ENCODE data around the gene DPM3. TPM values are rescaled to one million over a fixed set of nuclear protein-coding genes. Genes with fewer than 3 reads are reported as not detected.

Gene DPM3
- total and polyA plus RNA-seq, 2 of the 4 experiments (the other 2 are of a cell fraction) = 29.0 to 129 TPM

DNA sequence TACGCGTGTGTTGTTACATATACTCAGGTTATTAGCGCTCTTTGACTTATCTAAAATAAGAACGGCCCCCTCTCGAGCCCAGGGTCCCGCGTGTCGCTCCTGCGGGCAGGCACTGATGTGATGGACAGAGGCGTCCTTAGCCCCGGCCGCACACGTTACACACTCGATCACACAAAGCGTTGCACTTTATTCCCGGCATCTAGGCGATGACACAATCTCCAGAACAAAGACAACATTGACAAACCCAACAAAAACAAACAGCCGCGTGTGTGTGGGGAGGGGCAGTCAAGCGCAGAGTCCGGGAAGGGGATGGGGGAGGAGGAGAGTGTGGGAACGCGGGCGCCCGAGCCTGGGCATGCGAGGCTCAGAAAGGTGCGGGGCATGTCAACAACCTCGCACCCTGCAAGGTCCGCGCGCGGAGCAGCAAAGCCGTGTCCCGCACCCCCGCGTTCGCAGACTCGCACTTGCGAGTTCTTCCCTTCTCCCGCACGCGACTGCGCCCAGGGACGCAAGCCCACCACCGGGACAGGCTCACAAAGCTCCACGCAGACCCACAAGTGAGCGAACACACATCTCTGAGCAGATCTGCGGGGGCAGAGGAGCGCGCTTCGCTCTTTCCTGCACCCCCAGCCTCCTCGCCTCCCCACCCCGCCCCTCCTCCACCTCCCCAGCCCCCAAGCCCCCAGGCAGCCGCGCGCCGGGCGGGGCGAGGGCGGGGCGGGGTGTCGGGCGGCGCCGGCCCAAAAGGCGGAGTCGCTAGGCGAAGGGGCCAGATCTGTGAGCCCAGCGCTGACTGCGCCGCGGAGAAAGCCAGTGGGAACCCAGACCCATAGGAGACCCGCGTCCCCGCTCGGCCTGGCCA is 13.0 kb downstream of the DPM3 start, which contains the start of gene EFNA1:
Gene EFNA1 (plus strand): TSS at position 772 of the 862 bp plus-strand sequence. CDS start 102 bp downstream, outside the sequence.
- Histone ChIP-seq H3K36me3 (ENCODE audit: control insufficient read depth, insufficient read depth, low read length) (peaks cover 2% of the 10 kb centered on the region; the same call in 1 of the 2 replicates), H3K27ac (ENCODE audit: insufficient read depth, low read length) (no peak within 1 kb of the TSS; the same call in 1 of the 2 replicates), H3K9me1 (ENCODE audit: insufficient read depth, low read length) (peaks cover 8% of the 10 kb centered on the region; the same call in 1 of the 2 replicates), H3K4me3 (ENCODE audit: insufficient read depth, low read depth, low read length) (peak within 1 kb of the TSS; percentile 47), H3K27me3 (ENCODE audit: control insufficient read depth, insufficient read depth, low read length) (peaks cover 42% of the 10 kb centered on the region), H3K4ac (ENCODE audit: low read depth, low read length) (no peak within 1 kb of the TSS; the same call in 1 of the 2 replicates), H3K9ac (ENCODE audit: low read depth, low read length) (peak within 1 kb of the TSS; percentile 70), H3K79me1 (ENCODE audit: low read depth in 1 of 2, low read length in 2 of 2) (no peaks in the 10 kb centered on the region), H4K5ac (ENCODE audit: low read depth, low read length) (no peak within 1 kb of the TSS; the same call in 1 of the 2 replicates), H3K9me3 (ENCODE audit: control insufficient read depth, insufficient read depth, low read length) (no peaks in the 10 kb centered on the region), H4K20me1 (ENCODE audit: insufficient read depth, low read length) (peaks cover 2% of the 10 kb centered on the region), H2BK120ac (ENCODE audit: low read depth, low read length) (no peak within 1 kb of the TSS), H2BK5ac (ENCODE audit: low read depth, low read length, poor library complexity, severe bottlenecking) (no peak within 1 kb of the TSS), H3K18ac (ENCODE audit: low read depth, low read length) (no peak within 1 kb of the TSS; the same call in 1 of the 2 replicates), H3K4me2 (ENCODE audit: low read depth, low read length) (peak within 1 kb of the TSS; percentile 94), H2BK20ac (ENCODE audit: low read depth, low read length) (no peak within 1 kb of the TSS), H3K23ac (ENCODE audit: low read depth, low read length) (peak within 1 kb of the TSS; percentile 75), H2AK5ac (ENCODE audit: low read depth, low read length) (no peak within 1 kb of the TSS), H3K14ac (replicated peaks; ENCODE audit: low read depth, low read length) (no peak within 1 kb of the TSS), H2AK9ac (replicated peaks; ENCODE audit: low read depth, low read length, poor library complexity) (peak within 1 kb of the TSS; percentile 79), H3K56ac (ENCODE audit: extremely low read depth, insufficient read depth, low read length) (no peak within 1 kb of the TSS), H2AFZ (replicated peaks; ENCODE audit: low read length, poor library complexity) (peak within 1 kb of the TSS; percentile 88), H4K8ac (ENCODE audit: low read depth in 2 of 2, low read length in 2 of 2) (no peak within 1 kb of the TSS), H3K4me1 (ENCODE audit: control insufficient read depth, insufficient read depth, low read length) (peaks cover 22% of the 10 kb centered on the region), H2BK15ac (ENCODE audit: low read depth, low read length) (no peak within 1 kb of the TSS), H4K91ac (ENCODE audit: insufficient read depth, low read depth, low read length) (no peak within 1 kb of the TSS)
- no peak for TF ChIP-seq CHD1 (IDR thresholded peaks at IDR 0.05; ENCODE audit: low read depth, low read length)
- peak; percentile 24; the same call in 1 of the 2 replicates for TF ChIP-seq MAZ (IDR thresholded peaks at IDR 0.05; ENCODE audit: borderline replicate concordance, low read depth, low read length)
- no peak for TF ChIP-seq POLR2A (IDR thresholded peaks at IDR 0.05; ENCODE audit: low read depth, low read length)
- no peak for TF ChIP-seq FOS (IDR thresholded peaks at IDR 0.05; ENCODE audit: low read depth, low read length)
- no peak for TF ChIP-seq MXI1 (IDR thresholded peaks at IDR 0.05; ENCODE audit: borderline replicate concordance, low read depth, low read length)
- TF ChIP-seq BHLHE40 (IDR thresholded peaks at IDR 0.05; ENCODE audit: low read depth, low read length) = peak; percentile 3; the same call in 1 of the 2 replicates
- no peak for TF ChIP-seq SMC3 (IDR thresholded peaks at IDR 0.05; ENCODE audit: low read depth, low read length)
- TF ChIP-seq MAFK (IDR thresholded peaks at IDR 0.05; ENCODE audit: low read depth, low read length) = no peak
- TF ChIP-seq, protein P1, sequence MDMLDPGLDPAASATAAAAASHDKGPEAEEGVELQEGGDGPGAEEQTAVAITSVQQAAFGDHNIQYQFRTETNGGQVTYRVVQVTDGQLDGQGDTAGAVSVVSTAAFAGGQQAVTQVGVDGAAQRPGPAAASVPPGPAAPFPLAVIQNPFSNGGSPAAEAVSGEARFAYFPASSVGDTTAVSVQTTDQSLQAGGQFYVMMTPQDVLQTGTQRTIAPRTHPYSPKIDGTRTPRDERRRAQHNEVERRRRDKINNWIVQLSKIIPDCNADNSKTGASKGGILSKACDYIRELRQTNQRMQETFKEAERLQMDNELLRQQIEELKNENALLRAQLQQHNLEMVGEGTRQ (IDR thresholded peaks at IDR 0.05; ENCODE audit: low read depth, low read length) = no peak
- no peak for TF ChIP-seq RAD21 (IDR thresholded peaks at IDR 0.05; ENCODE audit: low read length)
- TF ChIP-seq RFX5 (IDR thresholded peaks at IDR 0.05; ENCODE audit: low read depth, low read length) = no peak
- TF ChIP-seq, protein P2, sequence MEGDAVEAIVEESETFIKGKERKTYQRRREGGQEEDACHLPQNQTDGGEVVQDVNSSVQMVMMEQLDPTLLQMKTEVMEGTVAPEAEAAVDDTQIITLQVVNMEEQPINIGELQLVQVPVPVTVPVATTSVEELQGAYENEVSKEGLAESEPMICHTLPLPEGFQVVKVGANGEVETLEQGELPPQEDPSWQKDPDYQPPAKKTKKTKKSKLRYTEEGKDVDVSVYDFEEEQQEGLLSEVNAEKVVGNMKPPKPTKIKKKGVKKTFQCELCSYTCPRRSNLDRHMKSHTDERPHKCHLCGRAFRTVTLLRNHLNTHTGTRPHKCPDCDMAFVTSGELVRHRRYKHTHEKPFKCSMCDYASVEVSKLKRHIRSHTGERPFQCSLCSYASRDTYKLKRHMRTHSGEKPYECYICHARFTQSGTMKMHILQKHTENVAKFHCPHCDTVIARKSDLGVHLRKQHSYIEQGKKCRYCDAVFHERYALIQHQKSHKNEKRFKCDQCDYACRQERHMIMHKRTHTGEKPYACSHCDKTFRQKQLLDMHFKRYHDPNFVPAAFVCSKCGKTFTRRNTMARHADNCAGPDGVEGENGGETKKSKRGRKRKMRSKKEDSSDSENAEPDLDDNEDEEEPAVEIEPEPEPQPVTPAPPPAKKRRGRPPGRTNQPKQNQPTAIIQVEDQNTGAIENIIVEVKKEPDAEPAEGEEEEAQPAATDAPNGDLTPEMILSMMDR (conservative IDR thresholded peaks at IDR 0.05; ENCODE audit: low read depth, low read length) = no peak
- TF ChIP-seq RCOR1 (IDR thresholded peaks at IDR 0.05; ENCODE audit: insufficient replicate concordance, low read length) = no peak
- peak; percentile 74 for TF ChIP-seq CEBPB (IDR thresholded peaks at IDR 0.05; ENCODE audit: low read depth, low read length)
- BruUV-seq (replicated peaks) = no TSS peak
- WGBS, 2 experiments (ENCODE audit: extremely low coverage in 2 of 2, insufficient read length in 1 of 2) = 1% methylated on average over 31 of the region's 76 CpGs; no CpG with 5 or more reads in 1 of the 2 experiments
- intact Hi-C loops (cut with micrococcal nuclease) = loop anchor here (5.0 kb wide), 1 partner anchor 35 kb away; no protein-coding TSS in a partner anchor
- peak; percentile 57 for DNase-seq
- ATAC-seq (ENCODE audit: low read depth) = peak; percentile 85
- in situ Hi-C loops (cut with MboI; ENCODE audit: low sequenced_read_pairs) = no loop called here
- dilution Hi-C loops (cut with HindIII; ENCODE audit: low sequenced_read_pairs, unreplicated experiment) = no loop called here
- ChIA-PET CTCF (interaction anchor here (0.6 kb wide), 1 partner anchor 762 kb away, joined by 3 read pairs; no protein-coding TSS in a partner anchor), POLR2A (ENCODE audit: unreplicated experiment) (no interaction called here)
